Type B pancreatic cell (in vitro differentiated cells): Measurements from ENCODE around the gene ANKRD60. TPM values are rescaled to one million over a fixed set of nuclear protein-coding genes. Genes with fewer than 3 reads are reported as not detected.

ENCODE experiments used
- DNase-seq: peaks from one replicate; pipeline ENCODE4 v3.0.0; 2021; ENCODE audit warnings: mixed read lengths; ENCODE audit not compliant: unreplicated experiment; ENCODE audit errors: extremely low spot score
- H3K27ac Mint-ChIP-seq: 2 replicates; pipeline ENCODE4 v1.8.0; 2021; ENCODE audit warnings: mild to moderate bottlenecking, mixed read lengths
- H3K27me3 Mint-ChIP-seq: 2 replicates; pipeline ENCODE4 v1.8.0; 2021; ENCODE audit warnings: mixed read lengths
- H3K36me3 Mint-ChIP-seq: 2 replicates; pipeline ENCODE4 v1.8.0; 2021; ENCODE audit warnings: mixed read lengths
- H3K4me1 Mint-ChIP-seq: one replicate; pipeline ENCODE4 v1.8.0; 2021; ENCODE audit warnings: mixed read lengths; ENCODE audit not compliant: unreplicated experiment
- H3K4me3 Mint-ChIP-seq: 2 replicates; pipeline ENCODE4 v1.8.0; 2021; ENCODE audit warnings: mild to moderate bottlenecking, mixed read lengths
- H3K9me3 Mint-ChIP-seq: 2 replicates; pipeline ENCODE4 v1.8.0; 2021; ENCODE audit warnings: mixed read lengths
- CTCF ChIP-seq: fragments of 200-600 bp; sonication (generic); conservative IDR thresholded peaks from 2 replicates; pipeline ENCODE4 v1.5.0; 2021; ENCODE audit warnings: antibody characterized with exemption, mild to moderate bottlenecking
- total RNA-seq: library from RNA; stranded (reverse); gene quantifications from 2 replicates; pipeline ENCODE4 v1.2.1, GENCODE V29; 2021; ENCODE audit warnings: low replicate concordance

Gene ANKRD60
- total RNA-seq, 1 donor from 2014 or later: not detected

GRCh38 chr20:58268936-58269619, 40.6 kb upstream of the ANKRD60 start:
- TF ChIP-seq CTCF: no peak
- no peaks in the 10 kb centered on the region for H3K27me3 Mint-ChIP-seq
- H3K36me3 Mint-ChIP-seq: peaks cover 17% of the 10 kb centered on the region
- peaks cover 7% of the 10 kb centered on the region for H3K9me3 Mint-ChIP-seq
- H3K4me3 Mint-ChIP-seq: no peak overlapping the region
- peaks cover 12% of the 10 kb centered on the region for H3K4me1 Mint-ChIP-seq
- no peak for DNase-seq
- H3K27ac Mint-ChIP-seq: no peak overlapping the region

GRCh38 chr20:58268421-58268821, 40.0 kb upstream of the ANKRD60 start:
- Mint-ChIP-seq H3K4me3 (no peak overlapping the region), H3K36me3 (peaks cover 17% of the 10 kb centered on the region), H3K4me1 (peaks cover 12% of the 10 kb centered on the region), H3K27me3 (no peaks in the 10 kb centered on the region), H3K9me3 (peaks cover 3% of the 10 kb centered on the region), H3K27ac (no peak overlapping the region)
- TF ChIP-seq CTCF: no peak
- DNase-seq: no peak

- no peak for TF ChIP-seq CTCF
- H3K27me3 Mint-ChIP-seq: no peaks in the 10 kb centered on the region
- H3K27ac Mint-ChIP-seq: no peak overlapping the region
- no peak for DNase-seq
- H3K4me3 Mint-ChIP-seq: no peak overlapping the region
- H3K36me3 Mint-ChIP-seq: peaks cover 17% of the 10 kb centered on the region
- peaks cover 12% of the 10 kb centered on the region for H3K4me1 Mint-ChIP-seq
- no peaks in the 10 kb centered on the region for H3K9me3 Mint-ChIP-seq
Measured at GRCh38 chr20:58267389-58268215, 39.1 kb upstream of the ANKRD60 start.

- Mint-ChIP-seq H3K9me3 (no peaks in the 10 kb centered on the region), H3K27ac (no peak overlapping the region), H3K36me3 (peaks cover 10% of the 10 kb centered on the region), H3K27me3 (no peaks in the 10 kb centered on the region), H3K4me1 (peaks cover 11% of the 10 kb centered on the region), H3K4me3 (no peak overlapping the region)
- no peak for DNase-seq
- no peak for TF ChIP-seq CTCF
Measured at GRCh38 chr20:58264271-58264670, 35.8 kb upstream of the ANKRD60 start.

GRCh38 chr20:58261660-58262059, 33.2 kb upstream of the ANKRD60 start:
- no peaks in the 10 kb centered on the region for H3K4me1 Mint-ChIP-seq
- no peak overlapping the region for H3K4me3 Mint-ChIP-seq
- no peak for DNase-seq
- TF ChIP-seq CTCF: no peak
- no peaks in the 10 kb centered on the region for H3K27me3 Mint-ChIP-seq
- H3K27ac Mint-ChIP-seq: no peak overlapping the region
- no peaks in the 10 kb centered on the region for H3K36me3 Mint-ChIP-seq
- no peaks in the 10 kb centered on the region for H3K9me3 Mint-ChIP-seq
